ENCODE results near the gene THSD4. TPM values are rescaled to one million over a fixed set of nuclear protein-coding genes. Genes with fewer than 3 reads are reported as not detected.

Gene THSD4
- total RNA-seq, 1 experiment from 2014 or later: 0.29 TPM

DNA sequence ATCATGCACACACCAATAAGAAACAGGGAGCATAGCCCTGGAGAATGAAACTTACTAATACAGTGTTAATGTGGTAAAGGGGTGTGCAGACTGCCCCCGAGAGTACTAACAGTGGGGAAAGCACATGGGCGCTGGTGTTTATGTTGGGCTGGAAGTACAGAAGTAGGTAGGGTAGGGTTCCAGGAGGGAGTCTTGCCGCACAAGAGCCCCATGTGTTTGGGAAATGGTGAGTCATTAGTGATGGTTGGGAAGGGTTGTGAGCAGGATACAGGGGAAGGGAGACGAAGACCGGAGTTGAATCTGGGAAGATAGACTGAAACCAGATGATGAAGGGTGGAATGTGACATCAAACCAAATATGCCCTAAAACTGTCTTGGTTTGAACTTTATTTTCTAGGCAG, 117.1 kb downstream of the THSD4 start:
- CTCF ChIA-PET: no interaction called here
- Histone ChIP-seq H3K4me1 (no peaks in the 10 kb centered on the region; the same call in 1 of the 2 replicates), H3K27me3 (replicated peaks; ENCODE audit: control insufficient read depth, insufficient read depth, low read length) (no peaks in the 10 kb centered on the region), H3K9me3 (no peaks in the 10 kb centered on the region), H3K4me3 (ENCODE audit: low read depth, low read length) (no peak overlapping the region), H3K36me3 (ENCODE audit: control insufficient read depth, insufficient read depth, low read length) (no peaks in the 10 kb centered on the region)
- POLR2A ChIA-PET: no interaction called here
- intact Hi-C loops (cut with micrococcal nuclease; ENCODE audit: unreplicated experiment): no loop called here
- Mint-ChIP-seq H3K27me3 (ENCODE audit: insufficient read depth, unreplicated experiment) (no peaks in the 10 kb centered on the region), H3K4me1 (ENCODE audit: low read depth, unreplicated experiment) (peaks cover 7% of the 10 kb centered on the region), H3K27ac (ENCODE audit: unreplicated experiment) (no peak overlapping the region), H3K36me3 (ENCODE audit: insufficient read depth, unreplicated experiment) (no peaks in the 10 kb centered on the region), H3K4me3 (ENCODE audit: unreplicated experiment) (no peak overlapping the region), H3K9me3 (ENCODE audit: unreplicated experiment) (no peaks in the 10 kb centered on the region)
- no peak for DNase-seq
- no TSS peak for BruUV-seq (replicated peaks)
- TF ChIP-seq, protein P1, sequence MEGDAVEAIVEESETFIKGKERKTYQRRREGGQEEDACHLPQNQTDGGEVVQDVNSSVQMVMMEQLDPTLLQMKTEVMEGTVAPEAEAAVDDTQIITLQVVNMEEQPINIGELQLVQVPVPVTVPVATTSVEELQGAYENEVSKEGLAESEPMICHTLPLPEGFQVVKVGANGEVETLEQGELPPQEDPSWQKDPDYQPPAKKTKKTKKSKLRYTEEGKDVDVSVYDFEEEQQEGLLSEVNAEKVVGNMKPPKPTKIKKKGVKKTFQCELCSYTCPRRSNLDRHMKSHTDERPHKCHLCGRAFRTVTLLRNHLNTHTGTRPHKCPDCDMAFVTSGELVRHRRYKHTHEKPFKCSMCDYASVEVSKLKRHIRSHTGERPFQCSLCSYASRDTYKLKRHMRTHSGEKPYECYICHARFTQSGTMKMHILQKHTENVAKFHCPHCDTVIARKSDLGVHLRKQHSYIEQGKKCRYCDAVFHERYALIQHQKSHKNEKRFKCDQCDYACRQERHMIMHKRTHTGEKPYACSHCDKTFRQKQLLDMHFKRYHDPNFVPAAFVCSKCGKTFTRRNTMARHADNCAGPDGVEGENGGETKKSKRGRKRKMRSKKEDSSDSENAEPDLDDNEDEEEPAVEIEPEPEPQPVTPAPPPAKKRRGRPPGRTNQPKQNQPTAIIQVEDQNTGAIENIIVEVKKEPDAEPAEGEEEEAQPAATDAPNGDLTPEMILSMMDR (IDR thresholded peaks at IDR 0.05; ENCODE audit: insufficient read depth in 1 of 2, low read depth in 1 of 2, low read length in 1 of 2, severe bottlenecking in 1 of 2, unreplicated experiment in 1 of 2): no peak

DNA sequence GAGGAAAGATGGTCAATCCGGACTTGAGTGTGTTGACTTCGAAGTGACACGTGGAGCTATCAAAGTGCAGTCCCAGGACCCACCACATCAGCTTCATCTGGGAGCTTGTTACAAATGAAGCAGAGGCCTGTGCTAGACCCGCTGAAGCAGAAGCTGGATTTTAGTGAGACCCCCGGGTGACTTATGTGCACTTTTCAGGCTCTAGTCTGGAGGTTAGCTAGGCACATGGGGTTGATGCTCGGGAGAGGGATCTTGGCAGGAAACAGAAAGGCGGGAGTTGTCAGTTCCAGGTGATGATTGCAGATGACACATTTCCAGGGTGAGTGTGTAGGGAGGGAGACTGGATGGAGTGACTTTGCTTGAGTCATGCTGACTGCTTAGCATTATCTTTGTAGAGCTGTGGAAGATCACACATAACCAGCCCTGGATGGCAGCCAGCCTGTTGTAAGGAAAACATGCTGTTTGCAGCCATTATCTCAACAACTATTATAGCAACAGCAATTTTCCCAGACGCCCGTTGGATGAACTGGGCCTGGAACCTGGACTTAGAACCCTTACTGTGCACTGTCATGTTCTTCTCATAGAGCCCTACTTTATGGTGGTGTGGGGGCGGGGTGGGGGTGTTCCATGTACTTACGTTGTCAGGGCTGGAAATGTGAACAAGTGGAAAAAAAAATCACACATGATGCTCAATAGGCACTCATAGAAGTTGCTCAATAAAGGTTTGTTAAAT, 122.4 kb downstream of the THSD4 start:
- no peaks in the 10 kb centered on the region; the same call in 1 of the 2 replicates for H3K4me1 ChIP-seq

GRCh38 chr15:71238926-71239325, 123.7 kb downstream of the THSD4 start:
- no peak overlapping the region for H3K4me3 ChIP-seq (ENCODE audit: low read depth, low read length)
- TF ChIP-seq, protein P1 (IDR thresholded peaks at IDR 0.05; ENCODE audit: insufficient read depth in 1 of 2, low read depth in 1 of 2, low read length in 1 of 2, severe bottlenecking in 1 of 2, unreplicated experiment in 1 of 2): no peak
- H3K9me3 Mint-ChIP-seq (ENCODE audit: unreplicated experiment): no peaks in the 10 kb centered on the region
- no TSS peak for BruUV-seq (replicated peaks)
- no peaks in the 10 kb centered on the region for H3K27me3 ChIP-seq (replicated peaks; ENCODE audit: control insufficient read depth, insufficient read depth, low read length)
- no peaks in the 10 kb centered on the region for H3K36me3 ChIP-seq (ENCODE audit: control insufficient read depth, insufficient read depth, low read length)
- ChIA-PET CTCF (no interaction called here), POLR2A (no interaction called here)
- H3K27me3 Mint-ChIP-seq (ENCODE audit: insufficient read depth, unreplicated experiment): no peaks in the 10 kb centered on the region
- no peaks in the 10 kb centered on the region for H3K4me1 Mint-ChIP-seq (ENCODE audit: low read depth, unreplicated experiment)
- peaks cover 6% of the 10 kb centered on the region for H3K36me3 Mint-ChIP-seq (ENCODE audit: insufficient read depth, unreplicated experiment)
- no peak overlapping the region for H3K27ac Mint-ChIP-seq (ENCODE audit: unreplicated experiment)
- H3K9me3 ChIP-seq: no peaks in the 10 kb centered on the region
- H3K4me1 ChIP-seq: no peaks in the 10 kb centered on the region; the same call in 1 of the 2 replicates
- intact Hi-C loops (cut with micrococcal nuclease; ENCODE audit: unreplicated experiment): no loop called here
- H3K4me3 Mint-ChIP-seq (ENCODE audit: unreplicated experiment): no peak overlapping the region
- no peak for DNase-seq

More for the DNA sequence above, 122.4 kb downstream of the THSD4 start:
- Histone ChIP-seq H3K27me3 (replicated peaks; ENCODE audit: control insufficient read depth, insufficient read depth, low read length) (no peaks in the 10 kb centered on the region), H3K4me3 (ENCODE audit: low read depth, low read length) (no peak overlapping the region), H3K9me3 (no peaks in the 10 kb centered on the region), H3K36me3 (ENCODE audit: control insufficient read depth, insufficient read depth, low read length) (no peaks in the 10 kb centered on the region)
- no peak overlapping the region for H3K4me3 Mint-ChIP-seq (ENCODE audit: unreplicated experiment)
- no peaks in the 10 kb centered on the region for H3K27me3 Mint-ChIP-seq (ENCODE audit: insufficient read depth, unreplicated experiment)
- peaks cover 5% of the 10 kb centered on the region for H3K36me3 Mint-ChIP-seq (ENCODE audit: insufficient read depth, unreplicated experiment)
- BruUV-seq (replicated peaks): no TSS peak
- CTCF ChIA-PET: no interaction called here
- POLR2A ChIA-PET: no interaction called here
- H3K4me1 Mint-ChIP-seq (ENCODE audit: low read depth, unreplicated experiment): no peaks in the 10 kb centered on the region
- no peaks in the 10 kb centered on the region for H3K9me3 Mint-ChIP-seq (ENCODE audit: unreplicated experiment)
- H3K27ac Mint-ChIP-seq (ENCODE audit: unreplicated experiment): no peak overlapping the region
- no peak for DNase-seq
- TF ChIP-seq, protein P1 (IDR thresholded peaks at IDR 0.05; ENCODE audit: insufficient read depth in 1 of 2, low read depth in 1 of 2, low read length in 1 of 2, severe bottlenecking in 1 of 2, unreplicated experiment in 1 of 2): no peak
- intact Hi-C loops (cut with micrococcal nuclease; ENCODE audit: unreplicated experiment): no loop called here
